H9 (cell line): ENCODE results near the gene PMPCB. TPM values are rescaled to one million over a fixed set of nuclear protein-coding genes. Genes with fewer than 3 reads are reported as not detected.

Experiments
- DNase-seq: peaks from one replicate; pipeline ENCODE4 v3.0.0-alpha.2; 2017
- H2AFZ ChIP-seq: one replicate; pipeline ENCODE4 v1.6.1; 2013; ENCODE audit warnings: mild to moderate bottlenecking, low read length, control low read depth, moderate library complexity
- H2AK5ac ChIP-seq: 2 replicates; pipeline ENCODE4 v1.6.1; 2013; ENCODE audit warnings: low read length, control low read depth, mixed read lengths; ENCODE audit not compliant: insufficient read length
- H2BK120ac ChIP-seq: one replicate; pipeline ENCODE4 v1.6.1; 2013; ENCODE audit warnings: low read depth, mild to moderate bottlenecking, low read length, control low read depth, inconsistent platforms; ENCODE audit not compliant: poor library complexity, severe bottlenecking
- H2BK12ac ChIP-seq: 2 replicates; pipeline ENCODE4 v1.6.1; 2013; ENCODE audit warnings: low read length, control low read depth, mixed read lengths, low read depth; ENCODE audit not compliant: insufficient read length
- H2BK15ac ChIP-seq: 2 replicates; pipeline ENCODE4 v1.6.1; 2013; ENCODE audit warnings: low read depth, low read length, control low read depth
- H2BK20ac ChIP-seq: one replicate; pipeline ENCODE4 v1.6.1; 2013; ENCODE audit warnings: low read depth, mild to moderate bottlenecking, low read length, control low read depth, inconsistent platforms; ENCODE audit not compliant: poor library complexity, severe bottlenecking
- H2BK5ac ChIP-seq: 2 replicates; pipeline ENCODE4 v1.6.1; 2013; ENCODE audit warnings: low read length, control low read depth, mixed read lengths; ENCODE audit not compliant: insufficient read length
- H3K14ac ChIP-seq: 2 replicates; pipeline ENCODE4 v1.6.1; 2013; ENCODE audit warnings: low read length, control low read depth; ENCODE audit not compliant: insufficient read depth
- H3K18ac ChIP-seq: 2 replicates; pipeline ENCODE4 v1.6.1; 2013; ENCODE audit warnings: low read depth, mild to moderate bottlenecking, mixed read lengths, low read length, control low read depth; ENCODE audit not compliant: insufficient read length
- H3K23ac ChIP-seq: 2 replicates; pipeline ENCODE4 v1.6.1; 2013; ENCODE audit warnings: low read length, control low read depth, mixed read lengths, low read depth; ENCODE audit not compliant: insufficient read length
- H3K23me2 ChIP-seq: 2 replicates; pipeline ENCODE4 v1.6.1; 2013; ENCODE audit warnings: low read depth, mild to moderate bottlenecking, mixed read lengths, low read length, control low read depth; ENCODE audit not compliant: insufficient read length, poor library complexity, severe bottlenecking
- H3K27ac ChIP-seq: 2 replicates; pipeline ENCODE4 v1.5.1; 2013; ENCODE audit warnings: low read length, control low read depth, mixed read lengths, low read depth; ENCODE audit not compliant: insufficient read length
- H3K27me3 ChIP-seq: 2 replicates; pipeline ENCODE4 v1.6.1; 2013; ENCODE audit warnings: low read length, control low read depth, inconsistent platforms; ENCODE audit not compliant: insufficient read depth
- H3K4ac ChIP-seq: 2 replicates; pipeline ENCODE4 v1.6.1; 2013; ENCODE audit warnings: low read depth, mild to moderate bottlenecking, control low read depth, inconsistent platforms, low read length, moderate library complexity
- H3K4me1 ChIP-seq: 2 replicates; pipeline ENCODE4 v1.6.1; 2013; ENCODE audit warnings: low read length, control low read depth, inconsistent platforms; ENCODE audit not compliant: insufficient read depth
- H3K4me2 ChIP-seq: 2 replicates; pipeline ENCODE4 v1.6.1; 2013; ENCODE audit warnings: low read length, control low read depth, mixed read lengths; ENCODE audit not compliant: insufficient read length, insufficient read depth
- H3K56ac ChIP-seq: 2 replicates; pipeline ENCODE4 v1.6.1; 2013; ENCODE audit warnings: low read depth, mild to moderate bottlenecking, mixed read lengths, low read length, control low read depth; ENCODE audit not compliant: insufficient read length
- H3K79me1 ChIP-seq: 2 replicates; pipeline ENCODE4 v1.6.1; 2013; ENCODE audit warnings: low read depth, mild to moderate bottlenecking, moderate library complexity, low read length, control low read depth, inconsistent platforms; ENCODE audit not compliant: insufficient read depth, poor library complexity, severe bottlenecking
- H3K79me2 ChIP-seq: 2 replicates; pipeline ENCODE4 v1.6.1; 2013; ENCODE audit warnings: low read length, control low read depth, inconsistent platforms; ENCODE audit not compliant: insufficient read depth
- H3K9ac ChIP-seq: 2 replicates; pipeline ENCODE4 v1.6.1; 2013; ENCODE audit warnings: low read length, control low read depth, mixed read lengths; ENCODE audit not compliant: insufficient read length; ENCODE audit errors: extremely low read depth
- H3K9me3 ChIP-seq: one replicate; pipeline ENCODE4 v1.6.1; 2013; ENCODE audit warnings: low read depth, low read length, inconsistent platforms; ENCODE audit not compliant: control insufficient read depth
- H3T11ph ChIP-seq: one replicate; pipeline ENCODE4 v1.6.1; 2013; ENCODE audit warnings: mild to moderate bottlenecking, low read length, control low read depth, inconsistent platforms
- H4K20me1 ChIP-seq: one replicate; pipeline ENCODE4 v1.6.1; 2013; ENCODE audit not compliant: control insufficient read depth, insufficient read length, insufficient read depth
- H4K5ac ChIP-seq: 2 replicates; pipeline ENCODE4 v1.6.1; 2013; ENCODE audit warnings: low read depth, mild to moderate bottlenecking, mixed read lengths, low read length, control low read depth; ENCODE audit not compliant: insufficient read length
- H4K8ac ChIP-seq: replicated peaks from 2 replicates; pipeline ENCODE4 v1.6.1; 2013; ENCODE audit warnings: low read length, control low read depth, mixed read lengths, low read depth; ENCODE audit not compliant: insufficient read length
- H4K91ac ChIP-seq: 2 replicates; pipeline ENCODE4 v1.6.1; 2013; ENCODE audit warnings: low read depth, mild to moderate bottlenecking, moderate library complexity, mixed read lengths, low read length, control low read depth; ENCODE audit not compliant: insufficient read length
- H3K27ac Mint-ChIP-seq, 3 experiments: 2 replicates in 2 of 3; 3 replicates in 1 of 3; pipeline ENCODE4 v1.8.0; 2020 to 2021; ENCODE audit warnings: mixed read lengths in 3 of 3, mild to moderate bottlenecking in 1 of 3, moderate library complexity in 1 of 3
- H3K27me3 Mint-ChIP-seq: 2 replicates; pipeline ENCODE4 v1.8.0; 2021; ENCODE audit warnings: low read depth, mild to moderate bottlenecking, moderate library complexity, mixed read lengths
- H3K36me3 Mint-ChIP-seq, 3 experiments: 2 replicates in 2 of 3; 3 replicates in 1 of 3; pipeline ENCODE4 v1.8.0; 2020 to 2021; ENCODE audit warnings: low read depth in 3 of 3, mixed read lengths in 3 of 3; ENCODE audit not compliant: insufficient read depth in 1 of 3
- H3K4me1 Mint-ChIP-seq, 2 experiments: 2 replicates each; pipeline ENCODE4 v1.8.0; 2020; ENCODE audit warnings: mixed read lengths in 2 of 2
- H3K4me3 Mint-ChIP-seq, 2 experiments: 2 replicates in 1 of 2; 3 replicates in 1 of 2; pipeline ENCODE4 v1.8.0; 2020 to 2021; ENCODE audit warnings: mild to moderate bottlenecking in 2 of 2, mixed read lengths in 2 of 2, moderate library complexity in 1 of 2
- H3K9me3 Mint-ChIP-seq, 2 experiments: 2 replicates in 1 of 2; 3 replicates in 1 of 2; pipeline ENCODE4 v1.8.0; 2020; ENCODE audit warnings: mild to moderate bottlenecking in 2 of 2, mixed read lengths in 2 of 2, moderate library complexity in 1 of 2
- CTCF ChIP-seq: fragments of 200-600 bp; sonication (generic); conservative IDR thresholded peaks from 3 replicates; pipeline ENCODE4 v1.8.0; 2021; ENCODE audit warnings: antibody characterized with exemption, mild to moderate bottlenecking
- whole genome bisulfite sequencing: extraction: QIAGEN DNeasy Blood & Tissue Kit; methylation state at CpG from one replicate; pipeline ENCODE4 v1.1.7; 2013; ENCODE audit warnings: missing lambda C conversion rate, low lambda C conversion rate, mixed read lengths; ENCODE audit not compliant: insufficient read length; ENCODE audit errors: extremely low coverage; 5-methylcytosine and 5-hydroxymethylcytosine counted together
- total RNA-seq: library from RNA; stranded (reverse); gene quantifications from 2 replicates; pipeline ENCODE4 v1.2.1, GENCODE V29; 2021

Gene PMPCB
- total RNA-seq, 1 experiment from 2014 or later, result 90.6 TPM

DNA sequence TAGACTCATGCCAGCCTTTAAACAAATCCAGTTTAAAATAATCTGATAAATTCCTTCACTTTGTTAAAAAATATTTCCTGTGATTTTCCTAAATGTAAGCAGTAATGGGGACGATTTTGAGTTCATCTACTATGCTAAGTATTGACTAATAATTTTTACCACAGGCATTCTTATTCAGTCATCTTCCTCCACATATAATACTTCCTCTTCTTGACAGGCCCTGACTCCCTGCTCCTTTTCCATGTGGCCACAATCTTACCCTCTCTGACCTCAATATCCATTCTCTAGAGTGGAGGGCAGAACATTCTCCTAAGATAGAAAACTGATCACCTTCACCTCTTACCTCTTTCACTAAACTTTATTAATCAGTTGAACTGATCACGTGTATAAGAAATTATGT lies 39.5 kb downstream of the PMPCB start:
- H3K79me1 ChIP-seq, result peaks cover 2% of the 10 kb centered on the region
- H3K18ac ChIP-seq, result no peak overlapping the region
- H2BK20ac ChIP-seq, result no peak overlapping the region
- WGBS, result no CpG with 5 or more reads among the region's 2 CpGs
- H3K56ac ChIP-seq, result no peak overlapping the region
- H2AFZ ChIP-seq, result no peak overlapping the region
- no peak overlapping the region for H3K27ac Mint-ChIP-seq
- H3K27me3 ChIP-seq, result no peaks in the 10 kb centered on the region
- H3K4ac ChIP-seq, result no peak overlapping the region
- peaks cover 6% of the 10 kb centered on the region; the same call in 1 of the 2 replicates for H3K79me2 ChIP-seq
- H2BK12ac ChIP-seq, result no peak overlapping the region
- no peak overlapping the region for H3K27ac ChIP-seq
- H3K4me1 Mint-ChIP-seq, result no peaks in the 10 kb centered on the region
- no peak overlapping the region for H4K5ac ChIP-seq
- no peaks in the 10 kb centered on the region for H3K4me1 ChIP-seq
- no peak overlapping the region for H2BK15ac ChIP-seq
- H4K20me1 ChIP-seq, result no peaks in the 10 kb centered on the region
- H3K23me2 ChIP-seq, result no peaks in the 10 kb centered on the region
- H2AK5ac ChIP-seq, result no peak overlapping the region
- H4K91ac ChIP-seq, result no peak overlapping the region
- H3K36me3 Mint-ChIP-seq, result peaks cover 45 to 77% (median 63%) of the 10 kb centered on the region in 3 experiments
- no peaks in the 10 kb centered on the region for H3K9me3 ChIP-seq
- H3K9ac ChIP-seq, result no peak overlapping the region
- H2BK120ac ChIP-seq, result no peak overlapping the region
- H3K23ac ChIP-seq, result no peak overlapping the region
- no peak overlapping the region for H3T11ph ChIP-seq
- no peak for TF ChIP-seq CTCF
- no peak overlapping the region for H3K4me3 Mint-ChIP-seq
- no peak overlapping the region for H3K4me2 ChIP-seq
- no peak overlapping the region for H4K8ac ChIP-seq
- no peak overlapping the region for H2BK5ac ChIP-seq
- no peak for DNase-seq
- H3K27me3 Mint-ChIP-seq, result no peaks in the 10 kb centered on the region
- H3K14ac ChIP-seq, result no peak overlapping the region
- no peaks in the 10 kb centered on the region for H3K9me3 Mint-ChIP-seq
